GM19193 (cell line): ENCODE results near the gene OR5AU1.

Experiments
- POLR2A ChIP-seq: IDR thresholded peaks from 4 replicates; pipeline ENCODE4 v1.6.1; 2011; ENCODE audit not compliant: insufficient read depth, insufficient read length; ENCODE audit errors: extremely low read depth

Gene OR5AU1

GRCh38 chr14:21155963-21156362 is at the start of gene OR5AU1:
OR5AU1 (minus strand) TSS chr14:21156063; CDS start chr14:21155872, 191 bp downstream.
- TF ChIP-seq POLR2A = no peak

- no peak for TF ChIP-seq POLR2A
Observed at GRCh38 chr14:21205026-21205677, 49.3 kb upstream of the OR5AU1 start.

- peak; percentile 13 for TF ChIP-seq POLR2A
Observed at GRCh38 chr14:21204167-21205025, 48.5 kb upstream of the OR5AU1 start.

GRCh38 chr14:21203470-21204166 is 47.8 kb upstream of the OR5AU1 start:
- peak; percentile 56 for TF ChIP-seq POLR2A

GRCh38 chr14:21202463-21203358 is 46.8 kb upstream of the OR5AU1 start:
- TF ChIP-seq POLR2A = no peak

GRCh38 chr14:21201732-21202462 is 46.0 kb upstream of the OR5AU1 start:
- no peak for TF ChIP-seq POLR2A

GRCh38 chr14:21200752-21201461 is 45.0 kb upstream of the OR5AU1 start:
- peak; percentile 24 for TF ChIP-seq POLR2A

GRCh38 chr14:21199611-21200560 is 44.0 kb upstream of the OR5AU1 start:
- TF ChIP-seq POLR2A = no peak

GRCh38 chr14:21197418-21198205 is 41.7 kb upstream of the OR5AU1 start:
- no peak for TF ChIP-seq POLR2A

GRCh38 chr14:21194597-21194996 is 38.7 kb upstream of the OR5AU1 start:
- no peak for TF ChIP-seq POLR2A

- no peak for TF ChIP-seq POLR2A
Observed at GRCh38 chr14:21192875-21193535, 37.1 kb upstream of the OR5AU1 start.
